GM19025 (cell line): ENCODE data around the gene MYO5A.
"Not testable (repeated sequence)": the region's sequence is repeated elsewhere in the genome, so short reads cannot be mapped to it uniquely, and the experiment has no call there.

Experiments
- ATAC-seq: cut with Tn5 transposase; IDR thresholded peaks from one replicate; pipeline ENCODE4 v1.9.1; 2021; ENCODE audit warnings: mild to moderate bottlenecking, low read depth, moderate library complexity; ENCODE audit not compliant: unreplicated experiment

The MYO5A gene

DNA sequence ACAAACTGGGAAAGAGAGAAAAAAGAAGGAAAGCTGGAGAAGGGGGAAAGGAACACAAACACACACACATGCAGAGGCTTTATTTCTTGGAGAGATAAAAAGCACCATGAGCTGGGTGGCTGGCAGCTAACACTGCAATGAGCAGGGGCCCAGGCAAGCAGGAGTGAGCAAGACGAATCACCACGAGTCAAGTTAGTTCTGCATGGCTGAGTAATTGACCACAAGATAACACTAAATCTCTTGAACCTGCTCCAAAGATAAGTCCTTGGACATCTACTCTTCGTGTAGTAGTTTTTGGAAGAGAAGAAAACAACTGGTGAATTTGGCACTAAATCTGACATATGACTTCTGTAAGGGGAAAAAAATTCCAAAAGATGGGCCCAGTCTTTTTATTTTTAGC, 100.9 kb downstream of the MYO5A start:
- no peak for ATAC-seq

DNA sequence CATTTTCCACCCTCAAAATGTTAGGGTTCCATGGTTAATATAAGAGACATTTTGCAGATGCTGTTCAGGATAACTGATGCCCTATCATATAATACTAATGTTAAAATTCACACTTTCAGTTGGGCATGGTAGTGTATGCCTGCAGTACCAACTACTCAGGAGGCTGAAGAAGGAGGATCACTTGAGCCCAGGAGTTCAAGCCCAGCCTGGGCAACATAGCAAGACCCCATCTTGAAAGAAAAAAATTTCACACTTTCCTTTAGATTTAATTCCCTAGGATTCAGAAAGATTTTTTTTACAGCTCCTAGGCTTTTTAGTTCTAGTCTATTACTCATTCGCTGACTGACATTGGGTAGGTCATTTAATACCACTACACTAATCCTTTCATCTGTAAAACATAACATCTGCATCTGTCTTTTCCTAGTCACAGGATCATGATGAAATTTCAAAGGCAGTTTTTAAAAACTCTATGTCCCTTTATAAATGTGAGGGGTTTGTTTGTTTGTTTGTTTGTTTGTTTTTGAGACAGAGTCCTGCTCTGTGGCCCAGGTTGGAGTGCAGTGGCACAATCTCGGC, 103.7 kb downstream of the MYO5A start:
- no peak for ATAC-seq

DNA sequence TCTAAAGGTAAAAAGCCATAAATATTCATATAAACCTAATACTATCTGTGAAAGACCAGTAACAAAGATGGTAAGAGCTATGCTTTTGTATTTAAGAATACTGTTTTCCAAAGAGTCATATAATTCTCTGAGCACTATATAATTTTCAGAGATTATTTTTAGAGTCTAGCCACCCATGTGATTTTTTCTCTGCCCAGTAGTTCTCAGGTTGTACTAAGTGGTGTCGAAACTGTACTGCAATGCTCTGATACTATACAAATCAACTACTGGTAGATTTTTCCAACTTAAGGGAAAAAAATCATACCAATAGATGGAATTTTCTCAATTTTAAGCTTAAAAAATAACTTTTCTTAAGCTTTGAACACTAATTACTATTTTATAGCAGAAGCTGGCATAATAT, 104.8 kb downstream of the MYO5A start:
- no peak for ATAC-seq

DNA sequence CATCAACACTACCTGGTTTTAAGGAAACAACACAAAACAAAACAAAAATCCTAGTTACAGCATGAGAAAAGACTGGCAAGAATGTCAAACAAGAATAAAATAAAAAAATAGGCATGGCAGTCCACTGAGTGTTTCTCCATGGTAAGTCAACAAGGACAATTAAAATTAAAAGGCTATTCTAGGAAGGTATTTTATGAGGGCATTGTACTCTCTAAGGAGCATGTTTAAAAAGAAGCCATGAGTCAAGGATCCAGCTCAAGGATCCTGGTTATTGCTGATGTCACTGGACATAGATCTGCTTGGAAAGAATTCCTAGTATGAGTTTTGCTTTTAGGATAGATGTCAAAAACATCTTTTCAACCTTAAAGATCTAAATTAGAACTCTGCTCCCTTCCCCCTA, 106.7 kb downstream of the MYO5A start:
- ATAC-seq = no peak

DNA sequence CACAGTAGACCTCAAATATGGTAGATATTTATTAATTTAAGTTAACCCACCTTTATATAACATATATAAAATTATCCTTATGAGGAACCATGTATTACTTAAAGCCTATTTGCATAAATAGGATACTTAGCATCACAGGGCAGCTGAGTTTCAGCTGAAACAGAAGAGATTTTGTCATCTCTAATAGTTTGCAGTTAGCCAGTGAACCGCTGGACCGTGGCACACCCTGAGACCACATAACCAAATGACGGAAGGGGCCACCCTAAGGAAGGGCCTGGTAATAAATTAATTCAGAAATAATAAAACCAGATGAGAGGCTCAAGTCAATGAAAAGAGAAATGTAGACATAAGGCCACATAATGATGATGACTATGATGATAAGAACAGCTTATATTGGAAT, 107.7 kb downstream of the MYO5A start:
- no peak for ATAC-seq

- ATAC-seq = no peak
Measured at GRCh38 chr15:52419494-52419893, 109.2 kb downstream of the MYO5A start.

DNA sequence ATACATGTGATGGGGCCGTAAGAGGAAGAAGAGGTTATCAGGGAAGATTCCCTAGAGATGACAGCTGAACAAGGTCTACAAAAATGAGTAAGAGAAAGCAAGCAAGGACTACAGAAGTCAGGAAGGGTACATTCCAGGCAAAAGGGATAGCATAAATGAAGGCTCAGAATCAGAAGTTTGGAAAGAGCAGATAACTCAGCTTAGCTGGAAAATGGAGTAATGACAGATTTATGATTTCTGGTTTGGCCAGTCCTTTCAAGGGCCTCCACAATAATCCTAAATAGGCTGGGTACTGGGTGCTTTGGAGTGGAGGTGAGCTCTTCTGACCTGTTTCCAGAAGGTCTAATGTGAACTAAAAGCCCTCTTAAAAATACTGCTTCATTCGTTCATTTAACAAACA, 110.7 kb downstream of the MYO5A start:
- ATAC-seq = no peak

DNA sequence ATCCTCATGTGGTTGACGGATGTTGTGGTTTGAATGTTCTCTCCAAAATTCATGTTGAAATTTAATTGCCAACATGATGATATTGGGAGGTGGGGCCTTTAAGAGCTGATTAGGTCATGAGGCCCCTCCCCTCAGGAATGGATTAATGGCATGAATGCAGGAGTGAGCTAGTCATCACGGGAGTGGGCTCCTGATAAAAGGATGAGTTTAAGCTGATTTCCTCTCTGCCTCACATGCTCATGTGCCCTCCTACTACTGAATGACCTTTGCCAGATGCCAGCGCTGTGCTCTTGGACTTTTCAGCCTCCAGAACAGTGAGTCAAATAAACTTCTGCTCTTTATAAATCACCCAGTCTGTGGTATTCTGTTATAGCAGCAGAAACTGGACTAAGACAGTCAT, 111.2 kb downstream of the MYO5A start:
- ATAC-seq = no peak

DNA sequence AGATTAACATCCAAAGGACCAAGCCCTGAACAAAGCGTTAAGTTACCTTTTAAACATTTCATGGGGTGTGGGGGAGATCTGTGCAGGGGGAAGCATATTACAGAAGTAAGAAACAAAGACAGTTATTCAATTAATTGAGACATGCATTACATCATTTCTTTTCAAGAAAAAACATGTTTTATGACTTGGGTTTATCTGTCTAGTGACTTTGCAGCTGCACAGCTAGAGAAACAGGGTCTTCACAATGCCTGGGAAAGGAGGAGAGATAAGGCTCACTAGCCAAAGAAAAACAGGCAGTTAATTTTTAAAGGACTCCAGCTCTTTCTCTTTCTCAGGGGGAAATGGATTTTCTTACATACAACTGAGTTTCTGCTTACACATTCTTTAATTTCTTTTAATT, 112.1 kb downstream of the MYO5A start:
- ATAC-seq = not testable (repeated sequence)

DNA sequence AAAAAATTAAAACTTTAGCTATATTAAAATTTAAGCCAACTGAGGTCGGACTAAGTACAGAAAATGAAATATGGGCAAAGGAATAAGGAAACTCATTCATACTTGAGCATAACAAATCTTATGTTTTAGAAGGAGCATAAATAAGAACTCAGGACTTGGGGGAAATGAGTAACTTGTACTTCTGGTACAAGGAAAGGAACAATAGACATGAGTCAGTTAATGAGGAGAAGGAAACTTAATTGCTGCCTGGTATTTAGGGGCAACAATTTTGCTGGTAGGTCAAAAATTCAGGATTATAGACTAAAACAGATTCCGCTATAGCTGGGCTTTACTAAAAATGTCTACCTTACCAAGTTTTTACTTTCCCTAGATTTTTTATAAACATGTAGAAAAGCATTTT, 113.1 kb downstream of the MYO5A start:
- ATAC-seq = no peak

GRCh38 chr15:52414936-52415335, 113.7 kb downstream of the MYO5A start:
- ATAC-seq = no peak

DNA sequence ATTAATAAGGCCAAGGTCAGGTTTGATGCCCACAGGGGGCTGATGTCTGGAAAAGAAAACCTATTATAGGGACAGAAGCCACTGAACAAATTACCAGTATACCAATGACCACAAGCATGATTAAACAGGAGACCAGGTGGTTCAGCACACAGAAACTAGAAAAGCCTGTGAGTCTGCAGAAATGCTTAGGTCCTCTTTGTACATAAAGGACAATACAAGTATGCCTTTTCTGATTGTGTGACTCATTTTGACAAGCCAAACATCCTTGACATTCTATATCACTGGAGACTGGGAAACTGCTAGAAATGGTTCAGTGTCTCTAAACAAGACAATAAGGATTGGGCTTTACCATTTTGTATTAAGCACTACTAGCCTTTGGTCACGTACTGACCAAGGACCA, 119.9 kb downstream of the MYO5A start:
- no peak for ATAC-seq

DNA sequence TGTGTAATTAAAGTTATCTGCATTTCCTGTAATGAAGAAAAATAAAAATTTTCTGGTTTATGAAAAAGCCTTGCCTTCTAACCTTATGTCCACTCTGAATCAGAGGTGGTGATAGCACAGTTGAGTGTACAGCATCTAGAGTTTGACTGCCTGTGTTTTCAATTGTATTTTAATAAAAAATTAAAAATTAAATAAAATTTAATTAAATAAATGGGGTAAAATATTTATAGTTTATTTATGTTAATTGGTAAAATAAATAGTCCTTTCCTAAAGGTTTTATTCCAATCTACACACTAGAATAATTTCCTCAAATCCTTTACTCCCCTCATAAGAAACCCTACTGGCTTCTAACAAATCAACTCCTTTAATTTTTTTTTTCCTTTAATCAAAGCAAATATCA, 121.3 kb downstream of the MYO5A start:
- ATAC-seq = no peak

GRCh38 chr15:52406601-52407000, 122.1 kb downstream of the MYO5A start:
- ATAC-seq = no peak

- no peak for ATAC-seq
Measured at GRCh38 chr15:52405856-52406255, 122.8 kb downstream of the MYO5A start.

DNA sequence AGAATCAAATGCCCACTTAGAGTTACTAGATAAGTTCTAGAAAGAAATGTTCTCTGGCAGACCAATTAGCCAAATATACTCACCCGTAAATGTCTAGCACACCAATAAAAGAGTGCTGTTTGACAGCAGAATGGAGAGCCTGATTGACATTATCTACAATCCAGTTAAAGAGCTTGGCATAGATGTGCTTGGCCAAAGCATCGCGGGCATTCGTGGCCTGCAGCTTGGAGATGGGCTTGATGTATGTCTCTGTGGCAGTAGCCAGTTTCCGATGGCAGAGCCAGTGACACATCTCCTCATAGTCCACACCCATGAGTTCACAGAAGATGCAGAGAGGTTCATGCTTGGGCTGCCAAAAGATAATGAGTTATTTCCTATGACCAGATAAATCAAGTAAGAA, 131.6 kb downstream of the MYO5A start:
- no peak for ATAC-seq

- ATAC-seq = no peak
Measured at GRCh38 chr15:52394118-52394517, 134.6 kb downstream of the MYO5A start.

DNA sequence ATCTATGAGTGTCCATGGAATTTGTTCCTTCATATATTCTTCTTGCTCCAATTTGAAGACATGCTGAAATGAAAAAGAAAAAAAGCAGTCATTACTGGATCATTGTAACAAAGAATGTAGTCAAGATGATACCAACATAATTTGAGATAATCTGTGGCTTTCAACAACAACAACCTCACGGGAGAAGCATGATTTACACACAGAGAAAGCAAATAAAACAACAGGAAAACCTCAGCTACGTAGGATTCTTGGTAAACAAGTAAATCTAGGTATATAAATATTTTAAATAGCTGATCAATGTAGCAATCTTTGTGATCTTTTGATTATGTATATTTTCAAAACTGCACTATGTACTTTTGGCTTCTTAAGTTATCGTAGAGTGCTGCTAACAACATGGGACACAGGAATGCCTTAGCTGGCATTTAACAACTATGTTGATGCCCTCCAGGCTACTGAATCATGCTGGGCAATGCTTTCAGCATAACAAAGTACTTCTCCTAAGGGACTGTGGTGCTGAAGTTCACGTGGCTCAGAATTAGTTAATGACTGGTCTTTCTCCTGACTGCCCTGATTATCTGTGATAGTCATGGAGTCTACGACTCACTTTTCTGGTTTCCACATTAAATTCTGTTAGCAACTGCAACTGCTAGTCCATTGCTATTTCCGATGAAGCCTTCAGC, 136.5 kb downstream of the MYO5A start:
- no peak for ATAC-seq

DNA sequence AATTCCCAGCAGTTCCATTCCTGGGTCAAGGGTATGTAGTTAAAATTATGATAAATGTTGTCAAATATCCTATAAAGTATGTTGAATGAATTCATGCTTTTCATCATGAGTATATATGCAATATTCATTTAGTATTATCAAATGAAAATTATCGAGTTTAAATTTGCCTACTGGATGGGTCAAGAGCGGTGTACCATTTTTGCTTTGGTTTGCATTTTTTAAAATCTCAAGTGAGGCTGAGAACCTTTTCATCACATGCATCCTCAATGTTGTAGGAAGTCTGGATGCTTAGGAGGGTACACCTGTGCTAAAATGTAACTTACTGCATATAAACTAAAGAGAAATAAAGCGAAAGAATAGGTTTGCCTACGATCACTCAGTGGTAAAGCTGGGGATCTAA, 137.6 kb downstream of the MYO5A start:
- no peak for ATAC-seq

GRCh38 chr15:52385670-52386069, 143.0 kb downstream of the MYO5A start:
- ATAC-seq = no peak

DNA sequence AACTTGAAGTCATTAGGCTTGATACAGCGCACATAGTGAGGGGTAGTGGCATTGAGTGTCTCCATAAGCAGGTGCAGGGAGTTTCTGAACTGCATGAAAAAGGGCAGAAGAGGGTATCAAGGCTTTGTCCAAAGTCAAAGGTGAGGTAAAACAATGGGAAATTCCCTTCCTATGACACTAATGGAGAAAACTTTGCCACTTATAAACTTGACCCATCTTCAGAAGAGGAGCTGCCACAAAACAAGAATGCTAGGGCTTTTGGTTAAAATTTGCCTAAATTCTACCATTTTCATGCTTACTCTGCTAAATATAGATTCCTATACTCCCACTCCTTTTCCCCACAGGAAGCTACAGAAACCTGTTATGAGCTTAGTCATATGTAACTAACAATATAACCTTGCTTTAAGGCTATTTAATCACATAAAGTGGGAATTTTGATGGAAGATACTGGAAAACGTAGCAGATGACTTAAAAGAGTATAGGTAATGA, 145.5 kb downstream of the MYO5A start:
- peak; percentile 36 for ATAC-seq

- ATAC-seq = peak; percentile 9
Measured at GRCh38 chr15:52382647-52383046, 146.0 kb downstream of the MYO5A start.
